GM19238 (cell line): ENCODE measurements around the gene SEPTIN12.

Source experiments
- DNase-seq: peaks from one replicate; pipeline ENCODE4 v3.0.0; 2011; ENCODE audit warnings: low spot score; ENCODE audit not compliant: insufficient read length

Gene SEPTIN12

GRCh38 chr16:4787627-4788482, at the start of gene SEPTIN12:
Gene SEPTIN12 (minus strand): TSS chr16:4788345. CDS start chr16:4787645, 700 bp downstream.
- DNase-seq: no peak

- DNase-seq: no peak
Observed at GRCh38 chr16:4836727-4837126, 48.6 kb upstream of the SEPTIN12 start.

GRCh38 chr16:4833584-4833983, 45.4 kb upstream of the SEPTIN12 start:
- no peak for DNase-seq

GRCh38 chr16:4832698-4833343, 44.7 kb upstream of the SEPTIN12 start:
- DNase-seq: no peak

- no peak for DNase-seq
Observed at GRCh38 chr16:4831616-4832015, 43.5 kb upstream of the SEPTIN12 start.

GRCh38 chr16:4830408-4830807, 42.3 kb upstream of the SEPTIN12 start:
- DNase-seq: no peak

- no peak for DNase-seq
Observed at GRCh38 chr16:4828567-4829321, 40.6 kb upstream of the SEPTIN12 start.

- no peak for DNase-seq
Observed at GRCh38 chr16:4826980-4827379, 38.8 kb upstream of the SEPTIN12 start.

- no peak for DNase-seq
Observed at GRCh38 chr16:4826526-4826925, 38.4 kb upstream of the SEPTIN12 start.

- DNase-seq: no peak
Observed at GRCh38 chr16:4825196-4825595, 37.1 kb upstream of the SEPTIN12 start.

- no peak for DNase-seq
Observed at GRCh38 chr16:4820652-4821051, 32.5 kb upstream of the SEPTIN12 start.

GRCh38 chr16:4814542-4815173, 26.5 kb upstream of the SEPTIN12 start:
- DNase-seq: no peak

- DNase-seq: no peak
Observed at GRCh38 chr16:4814046-4814445, 25.9 kb upstream of the SEPTIN12 start.

- DNase-seq: no peak
Observed at GRCh38 chr16:4813251-4814003, 25.3 kb upstream of the SEPTIN12 start.

- no peak for DNase-seq
Observed at GRCh38 chr16:4811773-4812172, 23.6 kb upstream of the SEPTIN12 start.

GRCh38 chr16:4811242-4811641, 23.1 kb upstream of the SEPTIN12 start:
- DNase-seq: no peak

- DNase-seq: no peak
Observed at GRCh38 chr16:4806280-4806679, 18.1 kb upstream of the SEPTIN12 start.

GRCh38 chr16:4805231-4805630, 17.1 kb upstream of the SEPTIN12 start:
- DNase-seq: no peak

- DNase-seq: no peak
Observed at GRCh38 chr16:4803898-4804762, 16.0 kb upstream of the SEPTIN12 start.

- DNase-seq: no peak
Observed at GRCh38 chr16:4803401-4803844, 15.3 kb upstream of the SEPTIN12 start.
